Upper lobe of right lung (tissue), 1 donor: ENCODE results near the gene DMC1. TPM values are rescaled to one million over a fixed set of nuclear protein-coding genes. Genes with fewer than 3 reads are reported as not detected.

Experiments used
- ATAC-seq: fragments of 200-7000 bp; cut with Tn5 transposase; one replicate; pipeline ENCODE4 v1.9.1; 2020; ENCODE audit warnings: mild to moderate bottlenecking, moderate library complexity
- DNase-seq: peaks from one replicate; pipeline ENCODE4 v3.0.0-alpha.2; 2020
- H3K27ac ChIP-seq: fragments of 200-600 bp; one replicate; pipeline ENCODE4 v1.8.0; 2022
- H3K27me3 ChIP-seq: fragments of 200-600 bp; one replicate; pipeline ENCODE4 v1.8.0; 2022; ENCODE audit warnings: mild to moderate bottlenecking
- H3K36me3 ChIP-seq: fragments of 200-600 bp; one replicate; pipeline ENCODE4 v1.8.0; 2022
- H3K4me1 ChIP-seq: fragments of 200-600 bp; one replicate; pipeline ENCODE4 v1.8.0; 2022
- H3K4me3 ChIP-seq: fragments of 200-600 bp; one replicate; pipeline ENCODE4 v1.8.0; 2022; ENCODE audit warnings: mild to moderate bottlenecking
- H3K9me3 ChIP-seq: fragments of 200-600 bp; one replicate; pipeline ENCODE4 v1.8.0; 2022
- intact Hi-C: fragments of 100-400 bp; cut with DNase I; formaldehyde crosslinking; loops from one replicate; pipeline ENCODE4 v1.11.0; 2022
- total RNA-seq: library from RNA; stranded (reverse); fragmentation: NEBNext Ultra II Directional; extraction: Animal tissue kit (Norgen Biotek cat#: 25700); gene quantifications from one replicate; pipeline ENCODE4 v1.2.1, GENCODE V29; 2021
- TF ChIP-seq, protein P1 (sequence below): fragments of 200-600 bp; IDR thresholded peaks from one replicate; pipeline ENCODE4 v1.8.0; 2022; ENCODE audit warnings: antibody characterized with exemption
- donor health status: DM: no; HTN: yes; CAD: no; lungs with severe emphysema.

DMC1 gene
- total RNA-seq, 1 donor from 2014 or later = not detected

GRCh38 chr22:38503021-38503420, 67.0 kb downstream of the DMC1 start:
- Histone ChIP-seq H3K4me3 (peak overlapping the region; percentile 80), H3K4me1 (peaks cover 47% of the 10 kb centered on the region), H3K27me3 (no peaks in the 10 kb centered on the region), H3K27ac (no peak overlapping the region), H3K36me3 (peaks cover 57% of the 10 kb centered on the region), H3K9me3 (no peaks in the 10 kb centered on the region)
- DNase-seq (no peak), ATAC-seq (no peak)
- intact Hi-C loops = no loop called here
- TF ChIP-seq, protein P1, sequence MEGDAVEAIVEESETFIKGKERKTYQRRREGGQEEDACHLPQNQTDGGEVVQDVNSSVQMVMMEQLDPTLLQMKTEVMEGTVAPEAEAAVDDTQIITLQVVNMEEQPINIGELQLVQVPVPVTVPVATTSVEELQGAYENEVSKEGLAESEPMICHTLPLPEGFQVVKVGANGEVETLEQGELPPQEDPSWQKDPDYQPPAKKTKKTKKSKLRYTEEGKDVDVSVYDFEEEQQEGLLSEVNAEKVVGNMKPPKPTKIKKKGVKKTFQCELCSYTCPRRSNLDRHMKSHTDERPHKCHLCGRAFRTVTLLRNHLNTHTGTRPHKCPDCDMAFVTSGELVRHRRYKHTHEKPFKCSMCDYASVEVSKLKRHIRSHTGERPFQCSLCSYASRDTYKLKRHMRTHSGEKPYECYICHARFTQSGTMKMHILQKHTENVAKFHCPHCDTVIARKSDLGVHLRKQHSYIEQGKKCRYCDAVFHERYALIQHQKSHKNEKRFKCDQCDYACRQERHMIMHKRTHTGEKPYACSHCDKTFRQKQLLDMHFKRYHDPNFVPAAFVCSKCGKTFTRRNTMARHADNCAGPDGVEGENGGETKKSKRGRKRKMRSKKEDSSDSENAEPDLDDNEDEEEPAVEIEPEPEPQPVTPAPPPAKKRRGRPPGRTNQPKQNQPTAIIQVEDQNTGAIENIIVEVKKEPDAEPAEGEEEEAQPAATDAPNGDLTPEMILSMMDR = no peak

- peaks cover 67% of the 10 kb centered on the region for H3K36me3 ChIP-seq
- intact Hi-C loops = no loop called here
- no peaks in the 10 kb centered on the region for H3K9me3 ChIP-seq
- H3K27me3 ChIP-seq = no peaks in the 10 kb centered on the region
- DNase-seq (no peak), ATAC-seq (no peak)
- TF ChIP-seq, protein P1 = no peak
- H3K4me3 ChIP-seq = peak overlapping the region; percentile 80
- H3K4me1 ChIP-seq = peaks cover 47% of the 10 kb centered on the region
- H3K27ac ChIP-seq = no peak overlapping the region
Measured at GRCh38 chr22:38501797-38502672, 67.9 kb downstream of the DMC1 start.

DNA sequence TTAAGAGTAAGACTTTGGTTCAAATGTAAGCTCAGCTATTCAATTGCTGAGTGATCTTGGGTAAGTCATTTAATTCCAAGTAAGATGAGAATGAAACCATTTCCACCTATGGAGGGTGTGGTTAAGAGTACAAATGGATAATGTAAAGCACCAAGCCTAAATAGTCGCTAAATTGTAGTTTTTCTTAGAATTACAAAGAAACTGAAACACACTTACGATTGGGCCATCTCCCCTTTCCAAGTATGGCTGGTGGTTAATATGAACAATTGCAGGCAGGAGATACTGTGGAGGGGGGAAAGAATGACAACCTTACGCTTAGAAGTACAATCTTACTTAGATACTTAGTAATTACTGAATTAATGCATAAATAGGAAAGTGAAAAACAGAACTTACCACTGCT, 72.1 kb downstream of the DMC1 start:
- TF ChIP-seq, protein P1 = no peak
- Histone ChIP-seq H3K27me3 (no peaks in the 10 kb centered on the region), H3K27ac (no peak overlapping the region), H3K9me3 (no peaks in the 10 kb centered on the region), H3K4me1 (peaks cover 29% of the 10 kb centered on the region), H3K4me3 (no peak overlapping the region), H3K36me3 (peaks cover 94% of the 10 kb centered on the region)
- intact Hi-C loops = no loop called here
- ATAC-seq (no peak), DNase-seq (no peak)

DNA sequence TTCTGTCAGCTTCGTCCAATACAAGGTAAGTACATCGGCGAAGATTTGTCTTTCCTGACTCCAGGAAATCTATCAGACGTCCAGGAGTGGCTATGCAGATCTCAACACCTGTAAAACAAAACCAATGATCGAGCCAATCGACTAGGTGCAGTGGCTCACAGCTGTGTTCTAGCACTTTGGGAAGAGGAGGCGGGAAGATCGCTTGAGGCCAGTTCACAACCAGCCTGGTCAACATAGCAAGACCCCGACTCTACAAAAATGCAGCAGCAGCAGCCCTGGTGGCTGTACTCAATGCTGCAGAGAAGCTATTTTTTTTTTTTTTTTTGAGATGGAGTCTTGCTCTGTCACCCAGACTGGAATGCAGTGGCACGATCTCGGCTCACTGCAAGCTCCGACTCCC, 75.0 kb downstream of the DMC1 start:
- intact Hi-C loops = no loop called here
- TF ChIP-seq, protein P1 = no peak
- ATAC-seq = no peak
- Histone ChIP-seq H3K36me3 (peaks cover 100% of the 10 kb centered on the region), H3K9me3 (no peaks in the 10 kb centered on the region), H3K4me1 (peaks cover 15% of the 10 kb centered on the region), H3K27ac (no peak overlapping the region), H3K4me3 (no peak overlapping the region), H3K27me3 (no peaks in the 10 kb centered on the region)
- no peak for DNase-seq

- no peak for ATAC-seq
- intact Hi-C loops = no loop called here
Measured at GRCh38 chr22:38494498-38494897, 75.5 kb downstream of the DMC1 start.

More at GRCh38 chr22:38494498-38494897, 75.5 kb downstream of the DMC1 start:
- TF ChIP-seq, protein P1 = no peak
- no peak for DNase-seq
- Histone ChIP-seq H3K36me3 (peaks cover 100% of the 10 kb centered on the region), H3K27me3 (no peaks in the 10 kb centered on the region), H3K9me3 (no peaks in the 10 kb centered on the region), H3K4me3 (no peak overlapping the region), H3K4me1 (peaks cover 11% of the 10 kb centered on the region), H3K27ac (no peak overlapping the region)
